ENCODE data around the gene TDRD7.

- TF ChIP-seq ZBTB10 (CRISPR knock-in tag; IDR thresholded peaks at IDR 0.05; ENCODE audit: borderline replicate concordance) (no peak), ZNF432 (CRISPR knock-in tag; IDR thresholded peaks at IDR 0.05; ENCODE audit: borderline replicate concordance) (no peak)
Observed at GRCh38 chr9:97543561-97543960, 131.7 kb downstream of the TDRD7 start.

Measured in HepG2 (cell line).